ENCODE data around the gene SLC35G6.

- no peak for TF ChIP-seq CTCF (IDR thresholded peaks at IDR 0.05)
- TF ChIP-seq POLR2AphosphoS5 (IDR thresholded peaks at IDR 0.05) = no peak
Observed at GRCh38 chr17:7465597-7466275, 15.5 kb upstream of the SLC35G6 start.

Data from prostate gland (tissue), 2 donors.